GM12878 (cell line): ENCODE results near the gene ASAP2. TPM values are rescaled to one million over a fixed set of nuclear protein-coding genes. Genes with fewer than 3 reads are reported as not detected.

ENCODE experiments used
- ATAC-seq: fragments of 200-7000 bp; cut with Tn5 transposase; 3 replicates; pipeline ENCODE4 v1.9.1; 2020; ENCODE audit warnings: mild to moderate bottlenecking, moderate library complexity
- BruUV-seq: library from RNA; stranded (reverse); fragments of 400-500 nt; replicated peaks from 2 replicates; lab custom pipeline; 2021; lab: Mats Ljungman, UMichigan
- CTCF ChIA-PET: fragments of 300-600 bp; sonication (Branson Sonifier 250); formaldehyde crosslinking; extraction: SDS; loops from one replicate; lab custom pipeline; 2021; ENCODE audit warnings: inconsistent platforms; lab: Yijun Ruan, JAX
- POLR2A ChIA-PET: fragments of 350-600 bp; formaldehyde crosslinking; extraction: SDS; loops from one replicate; lab custom pipeline; 2021; ENCODE audit warnings: inconsistent platforms; lab: Charles Lee
- RAD21 ChIA-PET: fragments of 300-600 bp; sonication (Branson Sonifier 250); formaldehyde crosslinking; loops from one replicate; lab custom pipeline; 2023; ENCODE audit warnings: antibody characterized with exemption; ENCODE audit not compliant: unreplicated experiment; lab: Charles Lee
- SMC1A ChIA-PET: fragments of 300-600 bp; sonication (Branson Sonifier 250); formaldehyde crosslinking; loops from one replicate; lab custom pipeline; 2023; ENCODE audit not compliant: unreplicated experiment, uncharacterized antibody; lab: Charles Lee
- DNase-seq: peaks from one replicate; pipeline ENCODE4 v3.0.0-alpha.2; 2011; ENCODE audit warnings: low read depth, low spot score
- FAIRE-seq: peaks from 3 replicates; lab custom pipeline; 2011; peaks lifted over from hg19 to GRCh38; lab: Jason Lieb, UNC
- H2AFZ ChIP-seq: 2 replicates; pipeline ENCODE4 v1.6.0; 2011; ENCODE audit warnings: low read depth, low read length, control low read depth; ENCODE audit not compliant: control insufficient read depth
- H3K27ac ChIP-seq: 2 replicates; pipeline ENCODE4 v1.5.1; 2011; ENCODE audit warnings: control low read depth; ENCODE audit not compliant: control insufficient read depth, insufficient read depth
- H3K27me3 ChIP-seq, 2 experiments: replicated peaks in 1 of 2; 2 replicates each; pipeline versions ENCODE4 v1.6.0 to v1.6.1; 2011; ENCODE audit warnings: low read length in 1 of 2; ENCODE audit not compliant: control insufficient read depth in 2 of 2, insufficient read depth in 2 of 2
- H3K36me3 ChIP-seq, 2 experiments: 2 replicates each; pipeline ENCODE4 v1.5.1; 2011; ENCODE audit warnings: low read length in 1 of 2; ENCODE audit not compliant: control insufficient read depth in 2 of 2, insufficient read depth in 2 of 2
- H3K4me1 ChIP-seq: 2 replicates; pipeline ENCODE4 v1.6.1; 2011; ENCODE audit warnings: mild to moderate bottlenecking, low read length, moderate library complexity, mixed read lengths; ENCODE audit not compliant: control insufficient read depth, insufficient read depth
- H3K4me2 ChIP-seq: 2 replicates; pipeline ENCODE4 v1.6.0; 2011; ENCODE audit warnings: control low read depth; ENCODE audit not compliant: control insufficient read depth, insufficient read depth
- H3K4me3 ChIP-seq: fragments of 200-600 bp; sonication (generic); 2 replicates; pipeline ENCODE4 v1.5.1; 2016
- H3K79me2 ChIP-seq: 2 replicates; pipeline ENCODE4 v1.6.0; 2011; ENCODE audit warnings: low read length; ENCODE audit not compliant: control insufficient read depth, insufficient read depth
- H3K9ac ChIP-seq: 2 replicates; pipeline ENCODE4 v1.8.0; 2011; ENCODE audit warnings: low read length, control low read depth, mixed read lengths; ENCODE audit not compliant: control insufficient read depth, insufficient read depth
- H3K9me3 ChIP-seq: replicated peaks from 3 replicates; pipeline ENCODE4 v1.5.1; 2011; ENCODE audit warnings: mild to moderate bottlenecking, low read length; ENCODE audit not compliant: control insufficient read depth, insufficient read depth
- H4K20me1 ChIP-seq: 2 replicates; pipeline ENCODE4 v1.6.0; 2011; ENCODE audit not compliant: control insufficient read depth, insufficient read depth
- CEBPB ChIP-seq, 2 experiments: fragments of 150-350 bp in 1 of 2; IDR thresholded peaks; 2 replicates each; pipeline ENCODE4 v1.6.1; 2012 to 2014; ENCODE audit warnings: low read depth in 2 of 2, low read length in 2 of 2, borderline replicate concordance in 1 of 2, inconsistent platforms in 1 of 2
- STAT1 ChIP-seq: fragments of 450-650 bp; conservative IDR thresholded peaks from 2 replicates; pipeline ENCODE4 v1.6.1; 2014; ENCODE audit warnings: antibody characterized with exemption, mild to moderate bottlenecking
- ZNF207 ChIP-seq: fragments of 450-650 bp; IDR thresholded peaks from 2 replicates; pipeline ENCODE4 v1.6.1; 2014; ENCODE audit warnings: antibody characterized with exemption, mild to moderate bottlenecking, borderline replicate concordance
- WGBS: methylation state at CpG from one replicate; pipeline ENCODE4 v1.1.6; 2016; ENCODE audit warnings: low lambda C conversion rate; ENCODE audit not compliant: insufficient replicate concordance, insufficient coverage; ENCODE audit errors: missing lambda C conversion rate; 5-methylcytosine and 5-hydroxymethylcytosine counted together
- in situ Hi-C: fragments of 300-500 bp; cut with MboI; formaldehyde crosslinking; loops from 9 replicates; pipeline ENCODE4 v1.14.3; 2018; ENCODE audit warnings: mixed read lengths
- intact Hi-C: fragments of 100-400 bp; cut with micrococcal nuclease; formaldehyde crosslinking; loops from one replicate; pipeline ENCODE4 v1.14.2; 2022; ENCODE audit not compliant: unreplicated experiment
- polyA plus RNA-seq, 11 experiments: library from polyadenylated mRNA; depleted of rRNA in 4 of 11; unstranded in 6 of 11; stranded (reverse) in 5 of 11; fragments of >200 nt; fragmentation: Nextera tagmentation in 4 of 11; fragmentation: Illumina TruSeq in 1 of 11; extraction: Ambion mirVana in 4 of 11; extraction: Trizol in 1 of 11; gene quantifications; 1 replicate in 1 of 11; 2 replicates in 10 of 11; pipeline versions ENCODE4 v1.2.1 to v1.2.3, GENCODE V29; 2011 to 2016; ENCODE audit warnings: inconsistent platforms in 2 of 11, missing spikeins in 2 of 11, low read depth in 1 of 11
- total RNA-seq, 4 experiments: library from RNA; depleted of rRNA in 3 of 4; stranded (reverse); fragments of >200 nt in 3 of 4; fragmentation: Illumina TruSeq in 1 of 4; extraction: Trizol in 1 of 4; gene quantifications; 2 replicates each; pipeline versions ENCODE4 v1.2.1 to v1.2.3, GENCODE V29; 2013 to 2021
- TF ChIP-seq, protein P1 (sequence below): fragments of 450-650 bp; formaldehyde crosslinking; IDR thresholded peaks from 2 replicates; pipeline ENCODE4 v1.4.0; 2020; ENCODE audit warnings: mild to moderate bottlenecking, moderate library complexity
- TF ChIP-seq, protein P2 (sequence below): IDR thresholded peaks from 2 replicates; pipeline ENCODE4 v1.6.1; 2012; ENCODE audit warnings: low read depth, low read length, improper control_type of control experiment

ASAP2 gene
- total and polyA plus RNA-seq, 10 of the 15 experiments (the other 5 are each of a cell fraction or from before 2014, with no cell fraction given) = 0.05 to 0.27 (median 0.07) TPM; not detected in 4

DNA sequence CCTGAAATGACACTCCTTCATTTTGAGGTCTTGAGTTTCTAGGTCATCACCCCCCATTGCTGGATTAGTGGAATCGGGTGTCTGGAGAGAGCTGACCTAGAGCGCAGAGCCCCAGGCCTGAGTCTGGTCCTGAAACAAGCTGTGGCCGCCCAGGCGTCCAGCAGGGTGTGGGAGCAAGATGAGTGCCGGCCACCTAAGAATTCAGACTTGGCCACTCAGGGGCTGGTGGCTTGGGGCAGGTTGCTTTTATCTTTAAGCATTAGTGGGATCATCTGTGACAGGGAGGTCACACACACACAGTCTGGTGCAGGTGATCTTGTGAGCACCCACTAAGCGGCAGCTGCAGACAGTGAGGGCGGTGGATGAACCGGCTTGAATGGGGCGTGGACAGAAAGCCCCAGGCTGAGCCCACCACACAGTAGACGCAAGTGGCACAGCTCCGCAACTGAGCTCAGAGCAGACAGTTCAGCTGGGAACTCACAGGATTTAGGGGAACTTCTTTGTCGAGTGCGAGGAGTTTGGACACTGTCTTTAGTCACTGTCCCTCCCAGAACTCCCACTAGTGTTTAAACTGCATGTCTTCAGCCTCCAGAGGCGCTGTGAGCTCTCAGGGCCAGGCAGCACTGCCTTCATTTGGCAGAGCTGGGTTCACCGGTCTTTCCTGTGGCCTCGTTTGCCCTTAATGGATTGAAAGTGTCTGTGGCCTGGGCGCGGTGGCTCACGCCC lies 195.2 kb downstream of the ASAP2 start:
- 73% methylated on average over 19 of the region's 19 CpGs for WGBS
- H3K9ac ChIP-seq = no peak overlapping the region
- intact Hi-C loops = no loop called here
- RAD21 ChIA-PET = no interaction called here
- H3K27ac ChIP-seq = no peak overlapping the region
- TF ChIP-seq ZNF207 = no peak
- TF ChIP-seq, protein P1, sequence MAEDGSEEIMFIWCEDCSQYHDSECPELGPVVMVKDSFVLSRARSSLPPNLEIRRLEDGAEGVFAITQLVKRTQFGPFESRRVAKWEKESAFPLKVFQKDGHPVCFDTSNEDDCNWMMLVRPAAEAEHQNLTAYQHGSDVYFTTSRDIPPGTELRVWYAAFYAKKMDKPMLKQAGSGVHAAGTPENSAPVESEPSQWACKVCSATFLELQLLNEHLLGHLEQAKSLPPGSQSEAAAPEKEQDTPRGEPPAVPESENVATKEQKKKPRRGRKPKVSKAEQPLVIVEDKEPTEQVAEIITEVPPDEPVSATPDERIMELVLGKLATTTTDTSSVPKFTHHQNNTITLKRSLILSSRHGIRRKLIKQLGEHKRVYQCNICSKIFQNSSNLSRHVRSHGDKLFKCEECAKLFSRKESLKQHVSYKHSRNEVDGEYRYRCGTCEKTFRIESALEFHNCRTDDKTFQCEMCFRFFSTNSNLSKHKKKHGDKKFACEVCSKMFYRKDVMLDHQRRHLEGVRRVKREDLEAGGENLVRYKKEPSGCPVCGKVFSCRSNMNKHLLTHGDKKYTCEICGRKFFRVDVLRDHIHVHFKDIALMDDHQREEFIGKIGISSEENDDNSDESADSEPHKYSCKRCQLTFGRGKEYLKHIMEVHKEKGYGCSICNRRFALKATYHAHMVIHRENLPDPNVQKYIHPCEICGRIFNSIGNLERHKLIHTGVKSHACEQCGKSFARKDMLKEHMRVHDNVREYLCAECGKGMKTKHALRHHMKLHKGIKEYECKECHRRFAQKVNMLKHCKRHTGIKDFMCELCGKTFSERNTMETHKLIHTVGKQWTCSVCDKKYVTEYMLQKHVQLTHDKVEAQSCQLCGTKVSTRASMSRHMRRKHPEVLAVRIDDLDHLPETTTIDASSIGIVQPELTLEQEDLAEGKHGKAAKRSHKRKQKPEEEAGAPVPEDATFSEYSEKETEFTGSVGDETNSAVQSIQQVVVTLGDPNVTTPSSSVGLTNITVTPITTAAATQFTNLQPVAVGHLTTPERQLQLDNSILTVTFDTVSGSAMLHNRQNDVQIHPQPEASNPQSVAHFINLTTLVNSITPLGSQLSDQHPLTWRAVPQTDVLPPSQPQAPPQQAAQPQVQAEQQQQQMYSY = no peak
- TF ChIP-seq CEBPB (IDR thresholded peaks at IDR 0.05; ENCODE audit: borderline replicate concordance in 1 of 2, low read depth in 2 of 2, low read length in 2 of 2) = no peak
- TF ChIP-seq, protein P2, sequence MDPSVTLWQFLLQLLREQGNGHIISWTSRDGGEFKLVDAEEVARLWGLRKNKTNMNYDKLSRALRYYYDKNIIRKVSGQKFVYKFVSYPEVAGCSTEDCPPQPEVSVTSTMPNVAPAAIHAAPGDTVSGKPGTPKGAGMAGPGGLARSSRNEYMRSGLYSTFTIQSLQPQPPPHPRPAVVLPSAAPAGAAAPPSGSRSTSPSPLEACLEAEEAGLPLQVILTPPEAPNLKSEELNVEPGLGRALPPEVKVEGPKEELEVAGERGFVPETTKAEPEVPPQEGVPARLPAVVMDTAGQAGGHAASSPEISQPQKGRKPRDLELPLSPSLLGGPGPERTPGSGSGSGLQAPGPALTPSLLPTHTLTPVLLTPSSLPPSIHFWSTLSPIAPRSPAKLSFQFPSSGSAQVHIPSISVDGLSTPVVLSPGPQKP = no peak
- no peak for TF ChIP-seq STAT1
- TF ChIP-seq, all 136 proteins: peak for 0
- ChIA-PET SMC1A (interaction anchor here (0.6 kb wide), 1 partner anchor 16 kb away, joined by 3 read pairs; no protein-coding TSS in a partner anchor), CTCF (no interaction called here), POLR2A (no interaction called here)
- Histone ChIP-seq H2AFZ (no peak overlapping the region), H4K20me1 (no peaks in the 10 kb centered on the region), H3K36me3 (peaks cover under 1 to 3% of the 10 kb centered on the region in 2 experiments; a peak in 2 of 4 replicates), H3K4me1 (no peaks in the 10 kb centered on the region), H3K9me3 (no peaks in the 10 kb centered on the region), H3K79me2 (no peaks in the 10 kb centered on the region), H3K4me3 (no peak overlapping the region), H3K27me3 (no peaks in the 10 kb centered on the region), H3K4me2 (no peak overlapping the region)
- BruUV-seq = no TSS peak
- DNase-seq (no peak), FAIRE-seq (no peak), ATAC-seq (0 out of 3 replicates have a peak, but pooled peaks have one; percentile 22)
- in situ Hi-C loops = no loop called here
